HG03175 (cell line): Measurements from ENCODE around the gene MPLKIP.
"Not testable (repeated sequence)": the region's sequence is repeated elsewhere in the genome, so short reads cannot be mapped to it uniquely, and the experiment has no call there.

Source experiments
- ATAC-seq: cut with Tn5 transposase; IDR thresholded peaks from one replicate; pipeline ENCODE4 v1.9.1; 2021; ENCODE audit warnings: mild to moderate bottlenecking, moderate library complexity; ENCODE audit not compliant: unreplicated experiment

The MPLKIP gene

DNA sequence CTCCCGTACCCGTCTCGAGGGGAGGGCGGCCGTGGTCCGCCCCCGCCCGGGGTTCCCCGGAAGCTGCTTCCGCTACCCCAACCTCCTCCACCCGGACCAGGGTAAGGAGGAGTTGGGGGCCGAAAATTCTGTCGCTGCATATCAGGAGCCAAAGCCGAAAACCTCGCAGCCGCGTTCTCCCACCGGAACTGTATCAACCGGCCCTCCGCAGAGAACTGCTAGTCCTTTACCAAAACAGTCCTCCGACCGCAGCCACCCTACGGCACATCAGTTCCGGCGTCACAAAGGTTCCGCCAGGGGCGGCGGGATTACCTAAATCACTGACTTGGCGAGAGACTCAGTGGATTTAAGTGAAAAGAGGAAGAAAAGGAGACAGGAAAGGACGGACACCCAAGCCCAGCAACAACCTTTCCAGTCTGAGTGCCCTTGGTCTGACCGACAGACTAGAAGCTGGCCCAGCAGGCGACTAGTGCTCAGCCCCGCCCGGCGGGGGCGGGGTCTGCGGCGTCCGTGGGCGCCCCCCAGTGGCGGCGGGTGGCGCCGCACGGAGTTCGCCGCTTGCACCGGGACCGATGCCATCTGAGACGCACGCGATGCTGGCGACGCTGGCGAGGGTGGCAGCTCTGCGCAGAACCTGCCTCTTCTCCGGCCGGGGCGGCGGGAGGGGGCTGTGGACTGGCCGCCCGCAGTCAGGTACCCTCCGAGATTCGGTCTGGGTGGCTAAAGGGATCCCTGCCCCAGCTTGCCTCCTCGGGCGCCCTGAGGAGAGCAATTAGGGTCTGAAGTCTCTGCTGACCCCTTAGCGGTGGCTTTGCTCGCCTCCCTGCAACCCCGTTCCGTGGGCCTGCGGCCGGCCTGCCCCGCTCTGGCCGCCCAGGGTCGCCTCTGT lies at the start of gene MPLKIP, which contains the start of gene SUGCT:
MPLKIP (minus strand) TSS at position 195 of the 889 bp plus-strand sequence; CDS start at position 140, 55 bp downstream.
SUGCT (plus strand) TSS at position 578 of the 889 bp plus-strand sequence.
- ATAC-seq = peak; percentile 89

DNA sequence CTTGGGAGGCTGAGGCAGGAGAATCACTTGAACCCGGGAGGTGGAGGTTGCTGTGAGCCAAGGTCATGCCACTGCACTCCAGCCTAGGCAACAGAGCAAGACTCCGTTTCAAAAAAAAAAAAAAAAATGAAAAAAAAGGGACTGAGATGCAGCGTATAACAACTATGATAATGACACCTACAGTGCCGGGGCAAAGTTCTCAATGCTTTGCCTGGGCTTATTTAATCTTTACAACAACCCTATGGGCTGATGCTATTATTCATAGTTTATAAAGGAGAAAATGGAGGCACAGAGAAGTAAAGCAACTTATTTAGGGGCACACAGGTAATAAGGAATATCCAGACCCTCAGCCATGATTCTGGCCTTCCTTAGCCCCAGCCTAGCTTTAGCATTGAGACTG lies 48.0 kb upstream of the MPLKIP start:
- no peak for ATAC-seq

- ATAC-seq = no peak
Observed at GRCh38 chr7:40177071-40177470, 42.6 kb upstream of the MPLKIP start.

DNA sequence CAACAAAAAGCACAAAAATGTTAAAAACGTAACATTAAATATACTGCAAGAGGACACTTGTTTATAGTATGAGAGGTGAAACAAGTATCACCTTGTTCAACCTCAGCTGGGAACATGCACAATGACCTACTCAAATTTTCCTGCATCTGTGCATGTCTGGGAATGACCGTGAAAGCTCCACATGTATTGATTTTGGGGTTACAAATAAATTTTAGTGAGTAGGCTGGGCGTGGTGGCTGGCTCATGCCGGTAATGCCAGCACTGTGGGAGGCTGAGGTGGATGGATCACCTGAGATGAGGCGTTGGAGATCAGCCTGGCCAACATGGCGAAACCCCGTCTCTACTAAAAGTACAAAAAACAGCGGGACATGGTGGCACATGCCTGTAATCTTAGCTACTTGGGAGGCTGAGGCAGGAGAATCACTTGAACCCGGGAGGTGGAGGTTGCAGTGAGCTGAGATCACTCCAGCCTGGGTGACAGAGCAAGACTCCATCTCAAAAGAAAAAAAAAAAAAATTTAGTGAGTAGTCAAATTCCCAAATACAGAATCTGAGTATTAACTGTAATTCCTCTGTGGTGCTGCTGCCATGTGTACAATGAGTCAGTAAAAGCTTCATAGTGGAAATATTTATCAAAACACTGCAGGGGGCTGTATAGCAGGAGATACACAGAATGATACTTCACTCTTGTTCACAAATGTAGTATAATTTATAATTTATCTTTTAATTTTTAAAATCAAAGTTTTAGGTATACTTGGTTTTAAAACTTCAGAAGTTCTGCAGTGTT lies 41.5 kb upstream of the MPLKIP start:
- no peak for ATAC-seq

DNA sequence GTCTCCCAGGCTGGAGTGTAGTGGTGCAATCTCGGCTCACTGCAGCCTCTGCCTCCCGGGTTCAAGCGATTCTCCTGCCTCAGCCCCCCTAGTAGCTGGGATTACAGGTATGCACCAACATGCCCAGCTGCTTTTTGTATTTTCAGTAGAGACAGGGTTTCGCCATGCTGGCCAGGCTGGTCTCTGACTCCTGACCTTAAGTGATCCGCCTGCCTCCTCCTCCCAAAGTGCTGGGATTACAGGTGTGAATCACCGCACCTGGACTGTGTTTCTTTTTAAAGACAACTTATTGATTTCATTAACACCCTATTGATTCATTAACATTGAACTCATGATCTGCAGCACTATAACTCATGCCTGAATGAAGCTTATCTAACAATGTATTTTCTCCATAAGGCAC lies 40.8 kb upstream of the MPLKIP start:
- ATAC-seq = not testable (repeated sequence)

DNA sequence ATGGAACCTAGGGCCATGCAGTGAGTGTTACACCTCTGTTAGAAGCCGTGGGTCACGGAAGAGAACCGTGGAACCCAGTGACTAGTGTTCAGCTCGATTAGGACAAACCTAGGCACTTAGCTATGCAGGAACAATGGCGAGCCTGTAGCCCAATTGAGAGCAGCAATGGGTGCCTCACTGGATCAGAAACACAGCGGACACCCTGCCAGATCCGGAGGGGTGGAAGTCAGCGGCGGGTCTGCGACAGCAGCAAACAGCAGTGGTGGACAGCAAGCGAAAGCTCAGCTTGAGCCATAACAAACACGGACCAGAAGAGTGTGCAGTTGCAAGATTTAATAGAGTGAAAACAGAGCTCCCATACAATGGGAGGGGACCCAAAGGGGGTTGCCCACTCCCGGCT lies 38.7 kb upstream of the MPLKIP start:
- not testable (repeated sequence) for ATAC-seq

DNA sequence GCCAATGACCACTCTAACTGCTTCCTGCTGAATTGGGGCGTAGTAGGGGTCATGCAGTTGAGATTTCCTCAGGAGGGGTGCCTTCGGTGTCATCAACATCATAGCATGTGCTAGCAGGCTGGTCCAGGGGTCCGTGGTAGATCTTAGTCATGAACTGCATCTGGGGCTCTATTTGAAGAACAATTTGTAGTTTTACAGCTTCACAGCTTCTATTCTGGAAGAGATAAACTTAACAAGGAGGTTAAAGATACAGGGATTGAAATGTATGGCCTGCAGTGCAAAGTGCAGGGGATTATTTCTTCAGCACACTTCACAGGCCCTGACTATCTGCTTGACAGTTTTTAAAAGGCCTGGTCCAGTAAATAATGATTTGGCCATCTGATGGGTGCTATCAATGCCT lies 33.8 kb upstream of the MPLKIP start:
- ATAC-seq = not testable (repeated sequence)

GRCh38 chr7:40167291-40167690 lies 32.9 kb upstream of the MPLKIP start:
- ATAC-seq = no peak

- no peak for ATAC-seq
Observed at GRCh38 chr7:40165216-40165615, 30.8 kb upstream of the MPLKIP start.

DNA sequence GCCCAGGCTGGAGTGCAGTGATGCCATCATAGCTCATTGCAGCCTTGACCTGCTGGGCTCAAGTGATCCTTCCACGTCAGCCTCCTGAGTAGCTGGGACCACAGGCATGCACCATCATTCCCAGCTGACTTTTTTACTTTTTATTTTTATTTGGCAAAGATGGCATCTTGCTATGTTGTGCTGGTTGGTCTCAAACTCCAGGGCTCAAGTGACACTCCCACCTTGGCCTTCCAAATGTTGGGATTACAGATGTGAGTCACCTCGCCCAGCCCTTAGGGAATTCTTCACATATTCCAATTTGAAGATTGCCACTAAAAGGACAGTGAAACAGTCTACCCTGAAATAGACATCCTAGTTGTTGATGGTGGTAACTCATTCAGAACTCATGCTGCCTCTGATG lies 28.1 kb upstream of the MPLKIP start:
- ATAC-seq = no peak

- no peak for ATAC-seq
Observed at GRCh38 chr7:40156988-40157387, 22.6 kb upstream of the MPLKIP start.

DNA sequence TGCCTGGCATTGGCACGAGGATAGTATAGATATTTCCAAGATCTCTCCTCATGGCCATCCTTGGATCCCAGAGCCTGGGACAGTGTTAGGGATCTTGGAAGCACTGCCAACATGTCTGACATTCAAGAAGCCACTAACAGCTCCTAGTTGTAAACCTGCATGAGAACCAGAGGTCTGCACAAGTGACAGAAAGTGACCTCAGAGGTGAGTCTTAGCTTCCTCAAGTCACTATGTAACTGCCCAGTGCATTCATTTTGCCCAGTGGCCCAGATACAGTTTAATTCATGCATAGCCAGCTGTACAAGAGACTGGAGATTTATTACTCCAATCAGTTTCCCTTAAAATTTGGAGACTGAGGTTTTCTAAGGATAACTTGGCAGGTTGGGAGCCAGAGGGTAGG lies 17.1 kb upstream of the MPLKIP start:
- no peak for ATAC-seq

GRCh38 chr7:40148671-40149070 lies 14.2 kb upstream of the MPLKIP start:
- ATAC-seq = no peak

DNA sequence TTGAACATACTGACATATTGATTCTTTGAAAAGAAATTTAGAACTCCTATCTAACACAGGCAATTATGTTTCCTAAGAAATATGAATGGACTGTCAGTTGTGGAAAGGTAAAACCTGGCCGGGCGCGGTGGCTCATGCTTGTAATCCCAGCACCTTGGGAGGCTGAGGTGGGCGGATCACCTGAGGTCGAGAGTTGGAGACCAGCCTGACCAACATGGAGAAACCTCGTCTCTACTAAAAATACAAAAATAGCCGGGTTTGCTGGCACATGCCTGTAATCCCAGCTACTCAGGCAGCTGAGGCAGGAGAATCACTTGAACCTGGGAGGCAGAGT lies 13.8 kb upstream of the MPLKIP start:
- ATAC-seq = not testable (repeated sequence)

DNA sequence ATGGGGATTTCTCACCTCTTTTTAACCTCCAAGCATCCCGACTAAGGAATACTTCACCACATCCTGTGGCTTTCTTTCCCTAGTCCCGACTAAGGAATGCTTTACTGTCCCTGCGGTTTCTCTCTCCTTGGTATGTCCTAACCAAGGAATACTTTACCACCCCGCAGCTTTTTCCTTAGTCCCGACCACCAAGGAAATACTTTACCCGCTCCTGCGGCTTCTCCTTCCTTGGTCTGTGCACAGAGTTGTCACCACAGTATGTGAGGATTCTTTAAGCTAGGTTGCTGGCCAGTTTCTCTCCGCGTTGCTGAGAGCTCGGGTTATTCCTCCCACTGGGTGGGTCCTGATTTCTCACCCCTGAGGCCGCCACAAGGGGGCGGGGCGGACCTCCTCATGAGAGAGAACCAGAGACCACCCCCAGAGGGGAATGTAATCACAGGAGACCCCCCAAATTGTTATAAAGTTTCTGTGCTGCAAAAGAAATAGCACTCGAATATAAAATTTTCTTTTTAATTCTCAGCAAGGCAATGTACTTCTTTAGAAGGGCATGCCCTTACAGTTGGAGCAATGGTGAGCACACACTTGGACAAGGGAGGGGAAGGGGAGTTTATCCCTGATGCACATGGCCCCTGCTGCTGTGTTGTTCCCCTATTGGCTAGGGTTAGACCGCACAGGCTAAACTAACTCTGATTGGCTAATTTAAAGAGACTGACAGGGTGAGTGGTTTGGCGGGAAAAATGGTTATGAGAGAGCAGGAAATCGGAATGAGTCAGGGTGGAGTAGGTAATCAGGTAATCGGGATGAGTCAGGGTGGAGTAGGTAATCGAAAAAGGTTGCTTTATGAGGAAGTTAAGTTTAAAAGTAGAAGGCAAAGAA lies 13.2 kb upstream of the MPLKIP start:
- no peak for ATAC-seq

- ATAC-seq = not testable (repeated sequence)
Observed at GRCh38 chr7:40145596-40146130, 11.2 kb upstream of the MPLKIP start.

- not testable (repeated sequence) for ATAC-seq
Observed at GRCh38 chr7:40141916-40142315, 7.5 kb upstream of the MPLKIP start.

DNA sequence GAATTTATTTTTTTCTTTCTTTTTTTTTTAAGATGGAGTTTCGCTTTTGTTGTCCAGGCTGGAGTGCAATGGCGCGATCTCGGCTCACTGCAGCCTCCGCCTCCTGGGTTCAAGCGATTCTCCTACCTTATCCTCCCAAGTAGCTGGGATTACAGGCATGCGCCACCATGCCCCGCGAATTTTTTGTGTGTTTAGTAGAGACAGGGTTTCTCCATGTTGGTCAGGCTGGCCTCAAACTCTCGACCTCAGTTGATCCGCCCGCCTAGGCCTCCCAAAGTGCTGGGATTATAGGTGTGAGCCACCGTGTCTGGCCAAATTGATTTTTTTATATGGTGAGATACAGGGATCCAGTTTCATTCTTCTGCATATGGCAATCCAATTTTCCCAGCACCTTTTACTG lies 5.5 kb upstream of the MPLKIP start:
- ATAC-seq = not testable (repeated sequence)

DNA sequence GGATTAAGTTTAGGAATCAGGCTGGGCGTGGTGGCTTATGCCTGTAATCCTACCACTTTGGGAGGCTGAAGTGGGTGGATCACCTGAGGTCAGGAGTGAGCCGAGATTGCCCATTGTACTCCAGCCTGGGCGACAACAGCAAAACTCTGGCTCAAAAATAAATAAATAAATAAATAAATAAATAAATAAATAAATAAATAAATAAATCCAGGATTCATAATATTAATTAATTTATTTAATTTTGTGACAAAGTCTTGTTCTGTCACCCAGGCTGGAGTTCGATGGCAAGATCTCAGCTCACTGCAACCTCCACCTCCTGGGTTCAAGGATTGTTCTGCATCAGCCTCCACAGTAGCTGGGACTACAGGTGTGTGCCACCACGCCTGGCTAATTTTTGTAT lies 4.6 kb upstream of the MPLKIP start:
- ATAC-seq = no peak

DNA sequence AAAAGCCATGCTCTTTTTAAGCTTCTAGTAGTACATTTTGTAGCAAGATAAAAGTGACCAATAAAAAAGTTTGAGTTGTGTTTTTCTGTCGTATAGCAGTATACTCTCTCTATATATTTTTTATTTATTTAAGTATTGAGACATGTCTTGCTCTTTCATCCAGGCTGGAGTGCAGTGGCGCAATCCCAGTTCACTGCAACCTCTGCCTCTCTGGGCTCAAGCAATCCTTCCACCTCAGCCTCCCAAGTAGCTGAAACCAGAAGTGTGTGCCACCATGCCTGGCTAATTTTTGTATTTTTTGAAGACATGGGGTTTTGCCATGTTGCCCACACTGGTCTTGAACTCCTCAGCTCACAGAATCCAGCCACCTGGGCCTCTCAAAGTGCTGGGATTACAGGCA lies 3.1 kb upstream of the MPLKIP start:
- ATAC-seq = no peak

DNA sequence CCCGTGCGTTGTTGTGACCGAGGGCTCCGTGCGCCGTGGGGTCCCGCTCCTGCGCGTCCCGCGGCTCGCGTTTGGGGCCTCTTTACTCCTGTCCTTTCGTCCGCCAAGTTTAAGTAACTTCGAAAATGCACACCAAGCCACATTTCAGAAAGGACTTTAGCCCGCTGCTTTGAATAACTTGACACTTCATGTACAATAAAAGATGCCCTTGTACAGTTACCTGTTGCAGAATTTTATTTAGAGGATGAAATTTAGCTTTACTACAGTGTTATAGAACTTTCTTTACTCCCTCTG lies 842 bp upstream of the MPLKIP start:
- no peak for ATAC-seq
